ENCODE results near the gene STRIP2. TPM values are rescaled to one million over a fixed set of nuclear protein-coding genes. Genes with fewer than 3 reads are reported as not detected.
A peak's percentile ranks its signal among the peaks of the same experiment; 100 is the strongest.

STRIP2 gene
- total RNA-seq, 1 experiment from 2014 or later = 6.5 TPM

GRCh38 chr7:129522088-129522970 is 88.1 kb downstream of the STRIP2 start:
- DNase-seq (ENCODE audit: low spot score) = peak; percentile 64
- no peaks in the 10 kb centered on the region for H3K36me3 Mint-ChIP-seq
- peak; percentile 85 for ATAC-seq
- H3K4me3 Mint-ChIP-seq = no peak overlapping the region
- H3K4me1 Mint-ChIP-seq = peaks cover 33% of the 10 kb centered on the region
- TF ChIP-seq NR3C1 (CRISPR knock-in tag; conservative IDR thresholded peaks at IDR 0.05; ENCODE audit: low read depth) = no peak
- peak; percentile 69; the same call in 1 of the 2 replicates for TF ChIP-seq ZNF121 (CRISPR knock-in tag; IDR thresholded peaks at IDR 0.05)
- 0 out of 2 replicates have a peak, but pooled peaks have one; percentile 55 for TF ChIP-seq FOXP4 (CRISPR knock-in tag; IDR thresholded peaks at IDR 0.05)
- ChIA-PET POLR2A (no interaction called here), CTCF (interaction anchor here (0.8 to 2.3 kb wide), 3 partner anchors 10 to 165 kb away, joined by 3 to 9 read pairs (median 3); no protein-coding TSS in a partner anchor)
- peak overlapping the region; percentile 43; the same call in 1 of the 2 replicates for H3K27ac Mint-ChIP-seq
- peaks cover 7% of the 10 kb centered on the region; the same call in 1 of the 2 replicates for H3K9me3 Mint-ChIP-seq
- peaks cover 2% of the 10 kb centered on the region; the same call in 1 of the 2 replicates for H3K27me3 Mint-ChIP-seq (ENCODE audit: low read depth)

GRCh38 chr7:129522971-129523340 is 88.7 kb downstream of the STRIP2 start:
- TF ChIP-seq CTCF (IDR thresholded peaks at IDR 0.05) (no peak), FOXP1 (CRISPR knock-in tag; IDR thresholded peaks at IDR 0.05; ENCODE audit: borderline replicate concordance) (no peak), FOXP4 (CRISPR knock-in tag; IDR thresholded peaks at IDR 0.05) (no peak), ZBTB43 (CRISPR knock-in tag; IDR thresholded peaks at IDR 0.05) (no peak), CREB1 (CRISPR knock-in tag; IDR thresholded peaks at IDR 0.05) (no peak), RORB (CRISPR knock-in tag; IDR thresholded peaks at IDR 0.05) (no peak), KAT7 (CRISPR knock-in tag; IDR thresholded peaks at IDR 0.05; ENCODE audit: borderline replicate concordance) (no peak), HMGA2 (CRISPR knock-in tag; IDR thresholded peaks at IDR 0.05) (no peak), E2F1 (CRISPR knock-in tag; IDR thresholded peaks at IDR 0.05) (no peak), HMGXB4 (CRISPR knock-in tag; IDR thresholded peaks at IDR 0.05) (no peak), SMAD3 (CRISPR knock-in tag; IDR thresholded peaks at IDR 0.05; ENCODE audit: borderline replicate concordance) (no peak), TCF7 (CRISPR knock-in tag; IDR thresholded peaks at IDR 0.05; ENCODE audit: low read depth) (no peak), TP53 (CRISPR knock-in tag; IDR thresholded peaks at IDR 0.05) (no peak), ZNF281 (CRISPR knock-in tag; IDR thresholded peaks at IDR 0.05) (no peak), MYBL2 (CRISPR knock-in tag; IDR thresholded peaks at IDR 0.05) (no peak)
- Mint-ChIP-seq H3K27me3 (ENCODE audit: low read depth) (peaks cover 2% of the 10 kb centered on the region; the same call in 1 of the 2 replicates), H3K9me3 (peaks cover 7% of the 10 kb centered on the region; the same call in 1 of the 2 replicates), H3K36me3 (no peaks in the 10 kb centered on the region), H3K27ac (no peak overlapping the region), H3K4me1 (peaks cover 31% of the 10 kb centered on the region), H3K4me3 (no peak overlapping the region)
- ChIA-PET CTCF (interaction anchor here (0.8 to 2.3 kb wide), 3 partner anchors 9 to 164 kb away, joined by 3 to 9 read pairs (median 3); no protein-coding TSS in a partner anchor), POLR2A (no interaction called here)
- no peak for ATAC-seq
- DNase-seq (ENCODE audit: low spot score) = no peak

Data from WTC11 (cell line).